ENCODE measurements around the gene SKA2. TPM values are rescaled to one million over a fixed set of nuclear protein-coding genes. Genes with fewer than 3 reads are reported as not detected.

SKA2 gene
- total RNA-seq, 2 donors from 2014 or later = 5.6 to 10.9 TPM

- Histone ChIP-seq H3K9me3 (no peaks in the 10 kb centered on the region), H3K27ac (no peak overlapping the region), H3K4me1 (no peaks in the 10 kb centered on the region), H3K36me3 (replicated peaks in 1 of 2; ENCODE audit: insufficient read depth in 1 of 2, low read depth in 2 of 2) (no peaks in the 10 kb centered on the region), H3K4me3 (no peak overlapping the region), H3K27me3 (no peaks in the 10 kb centered on the region)
- TF ChIP-seq CTCF (IDR thresholded peaks at IDR 0.05) (no peak), POLR2A (IDR thresholded peaks at IDR 0.05) (no peak)
- 82 to 84% methylated on average over 7 of the region's 7 CpGs for WGBS, 2 donors
- DNase-seq (no peak), ATAC-seq (no peak)
- intact Hi-C loops (cut with DNase I) = no loop called here
Measured at GRCh38 chr17:59178266-59178985, 23.4 kb upstream of the SKA2 start.

- Histone ChIP-seq H3K9me3 (no peaks in the 10 kb centered on the region), H3K36me3 (replicated peaks in 1 of 2; ENCODE audit: insufficient read depth in 1 of 2, low read depth in 2 of 2) (no peaks in the 10 kb centered on the region), H3K4me3 (no peak overlapping the region), H3K27ac (no peak overlapping the region), H3K4me1 (no peaks in the 10 kb centered on the region), H3K27me3 (no peaks in the 10 kb centered on the region)
- WGBS, 2 donors = 85 to 95% methylated on average over 6 of the region's 7 CpGs
- TF ChIP-seq CTCF (IDR thresholded peaks at IDR 0.05) = no peak
- TF ChIP-seq POLR2A (IDR thresholded peaks at IDR 0.05) = no peak
- intact Hi-C loops (cut with DNase I) = no loop called here
- ATAC-seq (no peak), DNase-seq (no peak)
Measured at GRCh38 chr17:59175076-59175475, 20.1 kb upstream of the SKA2 start.

GRCh38 chr17:59174671-59175070 lies 19.7 kb upstream of the SKA2 start:
- Histone ChIP-seq H3K36me3 (replicated peaks in 1 of 2; ENCODE audit: insufficient read depth in 1 of 2, low read depth in 2 of 2) (no peaks in the 10 kb centered on the region), H3K4me3 (no peak overlapping the region), H3K4me1 (no peaks in the 10 kb centered on the region), H3K9me3 (no peaks in the 10 kb centered on the region), H3K27me3 (no peaks in the 10 kb centered on the region), H3K27ac (no peak overlapping the region)
- ATAC-seq = no peak
- no peak for TF ChIP-seq CTCF (IDR thresholded peaks at IDR 0.05)
- no peak for TF ChIP-seq POLR2A (IDR thresholded peaks at IDR 0.05)
- WGBS, 2 donors = 95 to 96% methylated on average over 11 of the region's 11 CpGs
- no peak for DNase-seq
- intact Hi-C loops (cut with DNase I) = no loop called here

GRCh38 chr17:59172436-59173004 lies 17.5 kb upstream of the SKA2 start:
- no peaks in the 10 kb centered on the region for H3K36me3 ChIP-seq (replicated peaks in 1 of 2; ENCODE audit: insufficient read depth in 1 of 2, low read depth in 2 of 2)
- no peaks in the 10 kb centered on the region for H3K27me3 ChIP-seq
- H3K4me1 ChIP-seq = no peaks in the 10 kb centered on the region
- intact Hi-C loops (cut with DNase I) = no loop called here
- no peak overlapping the region for H3K27ac ChIP-seq
- no peak for ATAC-seq
- no peak overlapping the region for H3K4me3 ChIP-seq
- H3K9me3 ChIP-seq = no peaks in the 10 kb centered on the region
- no peak for DNase-seq
- 97 to 100% methylated on average over 3 to 30 of the region's 33 CpGs for WGBS, 2 donors
- no peak for TF ChIP-seq CTCF (IDR thresholded peaks at IDR 0.05)
- no peak for TF ChIP-seq POLR2A (IDR thresholded peaks at IDR 0.05)

- H3K4me3 ChIP-seq = no peak overlapping the region
- WGBS, 2 donors = 84 to 87% methylated on average over 2 of the region's 2 CpGs
- TF ChIP-seq POLR2A (IDR thresholded peaks at IDR 0.05) = no peak
- TF ChIP-seq CTCF (IDR thresholded peaks at IDR 0.05) = no peak
- DNase-seq (no peak), ATAC-seq (no peak)
- H3K36me3 ChIP-seq (replicated peaks in 1 of 2; ENCODE audit: insufficient read depth in 1 of 2, low read depth in 2 of 2) = no peaks in the 10 kb centered on the region
- H3K27me3 ChIP-seq = no peaks in the 10 kb centered on the region
- H3K9me3 ChIP-seq = no peaks in the 10 kb centered on the region
- intact Hi-C loops (cut with DNase I) = no loop called here
- H3K4me1 ChIP-seq = no peaks in the 10 kb centered on the region
- H3K27ac ChIP-seq = no peak overlapping the region
Measured at GRCh38 chr17:59167571-59168001, 12.6 kb upstream of the SKA2 start.
